K562 (cell line): Measurements from ENCODE around the gene NR1D2. TPM values are rescaled to one million over a fixed set of nuclear protein-coding genes. Genes with fewer than 3 reads are reported as not detected.

Source experiments
- AFF4 ChIP-seq: sonication (generic); formaldehyde crosslinking; IDR thresholded peaks from 2 replicates; pipeline ENCODE4 v1.8.0; 2023; ENCODE audit warnings: mild to moderate bottlenecking, missing genetic modification reagents
- E2F5 ChIP-seq: sonication (generic); formaldehyde crosslinking; IDR thresholded peaks from 2 replicates; pipeline ENCODE4 v1.8.0; 2022; ENCODE audit warnings: mild to moderate bottlenecking, missing genetic modification reagents
- GABPB2 ChIP-seq: fragments of 250-450 bp; sonication (Bioruptor Pico); conservative IDR thresholded peaks from 2 replicates; pipeline ENCODE4 v1.5.1; 2021; ENCODE audit warnings: mild to moderate bottlenecking
- IFI16 ChIP-seq: fragments of 250-450 bp; sonication (Bioruptor Pico); IDR thresholded peaks from 2 replicates; pipeline ENCODE4 v2.1.2; 2022; ENCODE audit warnings: mild to moderate bottlenecking, inconsistent platforms
- L3MBTL2 ChIP-seq: fragments of 450-650 bp; IDR thresholded peaks from 2 replicates; pipeline ENCODE4 v1.6.1; 2016; ENCODE audit warnings: mild to moderate bottlenecking, moderate library complexity
- MED1 ChIP-seq: sonication (generic); formaldehyde crosslinking; IDR thresholded peaks from 2 replicates; pipeline ENCODE4 v1.8.1; 2023; ENCODE audit warnings: missing genetic modification reagents, borderline replicate concordance
- NFXL1 ChIP-seq: fragments of 450-650 bp; formaldehyde crosslinking; IDR thresholded peaks from 2 replicates; pipeline ENCODE4 v1.4.0; 2021; ENCODE audit warnings: mild to moderate bottlenecking
- NR2C2 ChIP-seq, 2 experiments: fragments of 200-800 bp in 1 of 2; sonication (Bioruptor generic) in 1 of 2; sonication (generic) in 1 of 2; formaldehyde crosslinking in 1 of 2; IDR thresholded peaks; 2 replicates each; pipeline versions ENCODE4 v1.6.1 to v1.8.0; 2016 to 2022; ENCODE audit warnings: mild to moderate bottlenecking in 1 of 2, missing compliant biosample characterization in 1 of 2, missing genetic modification characterization in 1 of 2, missing genetic modification reagents in 1 of 2
- POLR2H ChIP-seq: IDR thresholded peaks from 2 replicates; pipeline ENCODE4 v1.6.1; 2016; ENCODE audit warnings: missing genetic modification characterization, low read depth, mild to moderate bottlenecking, control low read depth, missing compliant biosample characterization, moderate library complexity
- SREBF1 ChIP-seq: fragments of 150-350 bp; IDR thresholded peaks from 2 replicates; pipeline ENCODE4 v1.6.1; 2014; ENCODE audit warnings: antibody characterized with exemption, low read depth, low read length, borderline replicate concordance
- YBX1 ChIP-seq: fragments of 450-650 bp; IDR thresholded peaks from 2 replicates; pipeline ENCODE4 v1.7.1; 2016; ENCODE audit warnings: mild to moderate bottlenecking
- ZNF280B ChIP-seq: fragments of 250-450 bp; sonication (Bioruptor Pico); IDR thresholded peaks from 2 replicates; pipeline ENCODE4 v1.5.1; 2021; ENCODE audit warnings: mild to moderate bottlenecking
- ZNF57 ChIP-seq: fragments of 450-650 bp; formaldehyde crosslinking; IDR thresholded peaks from 2 replicates; pipeline ENCODE4 v1.4.0; 2020; ENCODE audit warnings: mild to moderate bottlenecking, moderate library complexity
- ZNF695 ChIP-seq: fragments of 450-650 bp; formaldehyde crosslinking; IDR thresholded peaks from 2 replicates; pipeline ENCODE4 v1.4.0; 2020; ENCODE audit warnings: mild to moderate bottlenecking, moderate library complexity
- polyA plus RNA-seq, 8 experiments: library from polyadenylated mRNA; depleted of rRNA in 4 of 8; stranded (reverse) in 5 of 8; unstranded in 3 of 8; fragments of >200 nt; fragmentation: Nextera tagmentation in 2 of 8; fragmentation: Illumina TruSeq in 1 of 8; extraction: Ambion mirVana in 2 of 8; extraction: Trizol in 1 of 8; gene quantifications; 2 replicates each; pipeline versions ENCODE4 v1.2.1 to v1.2.3, GENCODE V29; 2011 to 2014; ENCODE audit warnings: inconsistent platforms in 1 of 8, missing spikeins in 1 of 8
- total RNA-seq, 7 experiments: library from RNA; depleted of rRNA in 6 of 7; stranded (reverse); fragments of >200 nt in 6 of 7; fragmentation: Illumina TruSeq in 2 of 7; extraction: Trizol in 2 of 7; gene quantifications; 2 replicates each; pipeline versions ENCODE4 v1.2.1 to v1.2.3, GENCODE V29; 2011 to 2021; ENCODE audit warnings: low replicate concordance in 1 of 7
- TF ChIP-seq, protein P1 (sequence below): fragments of 200-800 bp; sonication (Bioruptor generic); IDR thresholded peaks from 2 replicates; pipeline ENCODE4 v1.6.1; 2016; ENCODE audit warnings: missing genetic modification characterization, missing compliant biosample characterization

Gene NR1D2
- total and polyA plus RNA-seq, 9 of the 15 experiments (the other 6 are each of a cell fraction or from before 2014, with no cell fraction given): 1.2 to 5.5 (median 2.9) TPM

DNA sequence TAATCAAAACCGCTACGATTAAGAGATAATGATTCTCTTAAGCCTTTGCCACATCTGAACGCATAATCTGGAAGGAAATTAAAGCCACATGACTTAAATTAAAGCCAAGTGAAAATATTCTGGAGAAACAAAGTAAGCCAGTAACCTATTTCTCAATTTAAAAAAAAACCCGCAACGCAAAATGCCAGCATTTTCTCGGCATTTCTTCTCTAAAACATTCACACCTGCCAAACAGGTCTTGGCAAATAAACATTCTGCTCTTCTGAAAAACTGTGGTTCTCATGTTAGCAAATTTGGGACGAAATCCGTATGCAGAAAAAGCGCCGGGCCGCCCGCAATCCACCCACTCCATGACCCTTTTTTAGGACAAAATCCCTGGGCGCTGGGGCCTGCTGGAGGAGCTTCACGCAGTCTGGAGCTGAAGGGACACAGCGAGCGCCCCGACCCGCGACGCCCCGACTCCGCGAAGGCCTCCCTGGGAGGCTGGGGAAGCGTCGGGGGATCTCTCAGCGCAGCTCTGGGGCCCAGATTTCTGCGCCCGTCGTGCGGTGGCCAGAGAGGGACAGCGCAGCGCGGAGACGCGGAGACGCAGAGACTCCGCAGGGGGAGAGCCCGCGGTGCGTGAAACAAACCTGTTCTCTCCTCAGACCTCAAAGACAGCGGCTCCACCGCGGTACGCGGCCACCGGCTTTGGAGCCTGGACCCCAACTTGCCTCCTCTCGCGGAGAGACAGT is 28.8 kb upstream of the NR1D2 start (continued):
- TF ChIP-seq ZNF57 (no peak), AFF4 (CRISPR knock-in tag) (no peak), YBX1 (no peak), ZNF695 (CRISPR knock-in tag) (no peak), POLR2H (no peak), IFI16 (CRISPR knock-in tag) (no peak), NFXL1 (CRISPR knock-in tag) (no peak), MED1 (no peak), GABPB2 (CRISPR knock-in tag) (no peak), E2F5 (CRISPR knock-in tag) (no peak), L3MBTL2 (peak; percentile 95), ZNF280B (CRISPR knock-in tag) (no peak), SREBF1 (no peak), NR2C2 (CRISPR knock-in tag; IDR thresholded peaks at IDR 0.05) (no peak), NR2C2 (tag; IDR thresholded peaks at IDR 0.05) (no peak)
- TF ChIP-seq, protein P1, sequence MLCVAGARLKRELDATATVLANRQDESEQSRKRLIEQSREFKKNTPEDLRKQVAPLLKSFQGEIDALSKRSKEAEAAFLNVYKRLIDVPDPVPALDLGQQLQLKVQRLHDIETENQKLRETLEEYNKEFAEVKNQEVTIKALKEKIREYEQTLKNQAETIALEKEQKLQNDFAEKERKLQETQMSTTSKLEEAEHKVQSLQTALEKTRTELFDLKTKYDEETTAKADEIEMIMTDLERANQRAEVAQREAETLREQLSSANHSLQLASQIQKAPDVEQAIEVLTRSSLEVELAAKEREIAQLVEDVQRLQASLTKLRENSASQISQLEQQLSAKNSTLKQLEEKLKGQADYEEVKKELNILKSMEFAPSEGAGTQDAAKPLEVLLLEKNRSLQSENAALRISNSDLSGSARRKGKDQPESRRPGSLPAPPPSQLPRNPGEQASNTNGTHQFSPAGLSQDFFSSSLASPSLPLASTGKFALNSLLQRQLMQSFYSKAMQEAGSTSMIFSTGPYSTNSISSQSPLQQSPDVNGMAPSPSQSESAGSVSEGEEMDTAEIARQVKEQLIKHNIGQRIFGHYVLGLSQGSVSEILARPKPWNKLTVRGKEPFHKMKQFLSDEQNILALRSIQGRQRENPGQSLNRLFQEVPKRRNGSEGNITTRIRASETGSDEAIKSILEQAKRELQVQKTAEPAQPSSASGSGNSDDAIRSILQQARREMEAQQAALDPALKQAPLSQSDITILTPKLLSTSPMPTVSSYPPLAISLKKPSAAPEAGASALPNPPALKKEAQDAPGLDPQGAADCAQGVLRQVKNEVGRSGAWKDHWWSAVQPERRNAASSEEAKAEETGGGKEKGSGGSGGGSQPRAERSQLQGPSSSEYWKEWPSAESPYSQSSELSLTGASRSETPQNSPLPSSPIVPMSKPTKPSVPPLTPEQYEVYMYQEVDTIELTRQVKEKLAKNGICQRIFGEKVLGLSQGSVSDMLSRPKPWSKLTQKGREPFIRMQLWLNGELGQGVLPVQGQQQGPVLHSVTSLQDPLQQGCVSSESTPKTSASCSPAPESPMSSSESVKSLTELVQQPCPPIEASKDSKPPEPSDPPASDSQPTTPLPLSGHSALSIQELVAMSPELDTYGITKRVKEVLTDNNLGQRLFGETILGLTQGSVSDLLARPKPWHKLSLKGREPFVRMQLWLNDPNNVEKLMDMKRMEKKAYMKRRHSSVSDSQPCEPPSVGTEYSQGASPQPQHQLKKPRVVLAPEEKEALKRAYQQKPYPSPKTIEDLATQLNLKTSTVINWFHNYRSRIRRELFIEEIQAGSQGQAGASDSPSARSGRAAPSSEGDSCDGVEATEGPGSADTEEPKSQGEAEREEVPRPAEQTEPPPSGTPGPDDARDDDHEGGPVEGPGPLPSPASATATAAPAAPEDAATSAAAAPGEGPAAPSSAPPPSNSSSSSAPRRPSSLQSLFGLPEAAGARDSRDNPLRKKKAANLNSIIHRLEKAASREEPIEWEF: no peak
